Tongue (tissue), 2 donors: ENCODE results near the gene SFPQ. TPM values are rescaled to one million over a fixed set of nuclear protein-coding genes. Genes with fewer than 3 reads are reported as not detected.
"Not testable (repeated sequence)": the region's sequence is repeated elsewhere in the genome, so short reads cannot be mapped to it uniquely, and the experiment has no call there.

Experiments
- DNase-seq: peaks from one replicate; pipeline ENCODE4 v3.0.0-alpha.2; 2015
- total RNA-seq: library from RNA; depleted of rRNA; stranded (reverse); fragments of >200 nt; gene quantifications from one replicate; pipeline ENCODE4 v1.2.3, GENCODE V29; 2014

The SFPQ gene
- 198 TPM for total RNA-seq

GRCh38 chr1:35192853-35193664 lies at the start of gene SFPQ:
SFPQ (minus strand) TSS chr1:35193145; CDS start chr1:35193049, 96 bp downstream.
- DNase-seq = peak; percentile 100

- DNase-seq = not testable (repeated sequence)
These were observed 43.8 kb upstream of the SFPQ start for GRCh38 chr1:35236772-35237171.

GRCh38 chr1:35231287-35231686 lies 38.3 kb upstream of the SFPQ start:
- DNase-seq = no peak

GRCh38 chr1:35229587-35230360 lies 36.8 kb upstream of the SFPQ start:
- no peak for DNase-seq

- DNase-seq = no peak
These were observed 33.6 kb upstream of the SFPQ start for GRCh38 chr1:35226546-35226945.

- DNase-seq = no peak
These were observed 30.2 kb upstream of the SFPQ start for GRCh38 chr1:35223084-35223630.

GRCh38 chr1:35222322-35223083 lies 29.6 kb upstream of the SFPQ start:
- peak; percentile 43 for DNase-seq

GRCh38 chr1:35220976-35221375 lies 28.0 kb upstream of the SFPQ start:
- DNase-seq = no peak

GRCh38 chr1:35215346-35215745 lies 22.4 kb upstream of the SFPQ start:
- no peak for DNase-seq

GRCh38 chr1:35211120-35211414 lies 18.1 kb upstream of the SFPQ start:
- no peak for DNase-seq

GRCh38 chr1:35210321-35211119 lies 17.6 kb upstream of the SFPQ start:
- DNase-seq = peak; percentile 24

- DNase-seq = no peak
These were observed 10.3 kb upstream of the SFPQ start for GRCh38 chr1:35203295-35203694.

GRCh38 chr1:35202048-35202719 lies 9.2 kb upstream of the SFPQ start:
- DNase-seq = peak; percentile 86

- no peak for DNase-seq
These were observed 8.7 kb upstream of the SFPQ start for GRCh38 chr1:35201631-35202030.

- DNase-seq = peak; percentile 94
These were observed 691 bp downstream of the SFPQ start for GRCh38 chr1:35192056-35192852.

GRCh38 chr1:35191429-35192055 lies 1.4 kb downstream of the SFPQ start:
- DNase-seq = no peak

GRCh38 chr1:35190784-35191183 lies 2.2 kb downstream of the SFPQ start:
- no peak for DNase-seq

GRCh38 chr1:35188578-35189392 lies 4.2 kb downstream of the SFPQ start:
- no peak for DNase-seq

GRCh38 chr1:35187816-35188342 lies 5.1 kb downstream of the SFPQ start:
- DNase-seq = no peak
